ENCODE measurements around the gene SIMC1.

SIMC1 gene

GRCh38 chr5:176387384-176387925 is 149.2 kb downstream of the SIMC1 start:
- DNase-seq = no peak

GRCh38 chr5:176388003-176388443 is 149.8 kb downstream of the SIMC1 start:
- DNase-seq = peak in 1 of 51 donors; percentile 35

GRCh38 chr5:176388444-176389134 is 150.4 kb downstream of the SIMC1 start, which contains the start of the genes HIGD2A and NOP16:
Gene HIGD2A, plus strand, starts transcription at chr5:176388751. Its CDS starts 69 bp downstream, at chr5:176388820.
Gene NOP16, minus strand, starts transcription at chr5:176388598. Its CDS starts 59 bp downstream, at chr5:176388539.
- peak; percentile 91 to 100 (median 97) for DNase-seq

GRCh38 chr5:176389135-176390123 is 151.2 kb downstream of the SIMC1 start:
- no peak for DNase-seq

GRCh38 chr5:176391479-176391878 is 153.3 kb downstream of the SIMC1 start:
- DNase-seq = no peak

GRCh38 chr5:176391999-176392398 is 153.8 kb downstream of the SIMC1 start:
- DNase-seq = no peak

- no peak for DNase-seq
Observed at GRCh38 chr5:176392526-176392925, 154.3 kb downstream of the SIMC1 start.

- no peak for DNase-seq
Observed at GRCh38 chr5:176394096-176394495, 155.9 kb downstream of the SIMC1 start.

- no peak for DNase-seq
Observed at GRCh38 chr5:176394881-176395675, 156.9 kb downstream of the SIMC1 start.

Measured in hypothalamus (tissue), 51 donors.